ENCODE results near the gene MNAT1. TPM values are rescaled to one million over a fixed set of nuclear protein-coding genes. Genes with fewer than 3 reads are reported as not detected.
"Not testable (repeated sequence)": the region's sequence is repeated elsewhere in the genome, so short reads cannot be mapped to it uniquely, and the experiment has no call there.

The MNAT1 gene
- total RNA-seq, 1 donor from 2014 or later: 75.4 TPM

DNA sequence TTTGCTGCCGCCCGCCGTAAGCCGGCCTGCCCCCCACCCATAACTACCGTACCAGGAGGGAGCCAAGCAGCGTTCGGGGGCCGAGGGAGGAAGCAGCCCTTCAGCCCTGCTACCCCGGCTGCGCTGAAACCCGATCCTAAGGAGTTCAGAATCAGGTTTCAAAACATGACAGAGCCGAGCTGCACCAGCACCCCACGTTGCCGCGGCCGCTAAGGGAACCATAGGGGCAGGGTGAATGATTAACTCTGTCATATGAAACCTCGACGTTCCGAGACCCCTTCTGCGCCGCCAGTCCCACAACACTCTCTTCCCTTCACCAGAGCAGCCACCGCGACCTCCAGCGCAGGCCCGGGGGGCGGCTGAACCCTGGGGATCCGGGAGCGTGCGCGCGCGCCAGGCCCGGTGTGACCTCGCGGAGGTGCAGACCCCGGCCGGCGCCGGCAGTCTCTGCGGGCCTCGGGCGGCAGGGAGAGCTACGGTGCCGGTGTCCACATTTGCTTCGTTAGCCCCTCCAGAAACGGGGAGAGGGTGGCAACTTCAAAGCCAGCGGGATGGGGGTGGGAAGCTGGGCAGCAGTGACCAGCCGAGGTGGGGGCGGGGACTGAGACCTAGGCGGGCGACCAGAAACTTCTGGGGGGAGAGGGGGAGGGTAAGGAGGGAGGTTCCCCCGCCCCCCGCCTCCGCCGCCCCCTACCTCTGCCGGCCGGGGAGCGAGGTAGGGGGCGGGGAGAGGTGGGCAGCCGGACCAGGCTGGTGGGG lies 12.0 kb upstream of the MNAT1 start:
- no peak for DNase-seq (ENCODE audit: low read depth)
- peak overlapping the region; percentile 83 for H3K4me3 ChIP-seq (ENCODE audit: low read depth, low read length)
- TF ChIP-seq, protein P1, sequence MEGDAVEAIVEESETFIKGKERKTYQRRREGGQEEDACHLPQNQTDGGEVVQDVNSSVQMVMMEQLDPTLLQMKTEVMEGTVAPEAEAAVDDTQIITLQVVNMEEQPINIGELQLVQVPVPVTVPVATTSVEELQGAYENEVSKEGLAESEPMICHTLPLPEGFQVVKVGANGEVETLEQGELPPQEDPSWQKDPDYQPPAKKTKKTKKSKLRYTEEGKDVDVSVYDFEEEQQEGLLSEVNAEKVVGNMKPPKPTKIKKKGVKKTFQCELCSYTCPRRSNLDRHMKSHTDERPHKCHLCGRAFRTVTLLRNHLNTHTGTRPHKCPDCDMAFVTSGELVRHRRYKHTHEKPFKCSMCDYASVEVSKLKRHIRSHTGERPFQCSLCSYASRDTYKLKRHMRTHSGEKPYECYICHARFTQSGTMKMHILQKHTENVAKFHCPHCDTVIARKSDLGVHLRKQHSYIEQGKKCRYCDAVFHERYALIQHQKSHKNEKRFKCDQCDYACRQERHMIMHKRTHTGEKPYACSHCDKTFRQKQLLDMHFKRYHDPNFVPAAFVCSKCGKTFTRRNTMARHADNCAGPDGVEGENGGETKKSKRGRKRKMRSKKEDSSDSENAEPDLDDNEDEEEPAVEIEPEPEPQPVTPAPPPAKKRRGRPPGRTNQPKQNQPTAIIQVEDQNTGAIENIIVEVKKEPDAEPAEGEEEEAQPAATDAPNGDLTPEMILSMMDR (conservative IDR thresholded peaks at IDR 0.05; ENCODE audit: low read depth, low read length): no peak

DNA sequence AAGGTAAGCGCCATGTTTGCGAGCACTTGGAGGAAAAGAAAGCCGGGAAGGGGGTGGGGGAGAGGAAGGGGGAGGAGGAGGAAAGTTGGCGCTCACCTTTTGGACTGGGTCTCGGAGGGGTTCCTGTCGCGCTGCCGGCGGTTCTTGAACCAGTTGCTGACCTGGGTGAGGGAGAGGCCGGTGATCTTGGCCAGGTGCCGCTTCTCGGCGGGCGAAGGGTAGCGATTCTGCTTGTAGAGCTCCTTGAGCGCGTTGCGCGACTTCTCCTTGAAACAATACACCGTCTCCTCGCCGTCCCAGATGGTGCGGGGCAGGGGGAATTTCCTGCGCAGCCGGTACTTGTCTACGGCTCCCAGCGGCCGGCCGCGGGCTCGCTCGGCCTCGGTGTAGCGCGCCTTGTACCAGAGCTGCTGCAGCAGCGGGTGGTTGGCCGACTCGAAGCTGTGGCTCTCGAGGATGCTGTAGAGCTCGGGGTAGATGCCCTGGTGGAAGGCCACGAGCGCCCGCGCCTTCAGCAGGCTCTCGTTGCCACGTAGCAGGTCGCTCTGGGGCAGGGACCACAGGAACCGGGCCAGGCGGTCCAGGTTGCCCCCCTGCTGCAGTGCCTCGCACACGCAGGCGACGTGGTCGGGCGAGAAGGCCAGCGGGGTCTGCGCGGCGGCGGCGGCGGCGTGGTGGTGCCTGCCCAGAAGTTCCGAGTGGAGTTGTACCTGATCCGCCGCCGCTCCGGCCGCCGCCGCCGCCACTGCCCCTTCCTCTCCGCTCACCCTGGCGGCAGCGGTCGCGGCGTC lies 11.2 kb upstream of the MNAT1 start:
- no peak for DNase-seq (ENCODE audit: low read depth)
- peak overlapping the region; percentile 83 for H3K4me3 ChIP-seq (ENCODE audit: low read depth, low read length)
- TF ChIP-seq, protein P1 (conservative IDR thresholded peaks at IDR 0.05; ENCODE audit: low read depth, low read length): no peak

DNA sequence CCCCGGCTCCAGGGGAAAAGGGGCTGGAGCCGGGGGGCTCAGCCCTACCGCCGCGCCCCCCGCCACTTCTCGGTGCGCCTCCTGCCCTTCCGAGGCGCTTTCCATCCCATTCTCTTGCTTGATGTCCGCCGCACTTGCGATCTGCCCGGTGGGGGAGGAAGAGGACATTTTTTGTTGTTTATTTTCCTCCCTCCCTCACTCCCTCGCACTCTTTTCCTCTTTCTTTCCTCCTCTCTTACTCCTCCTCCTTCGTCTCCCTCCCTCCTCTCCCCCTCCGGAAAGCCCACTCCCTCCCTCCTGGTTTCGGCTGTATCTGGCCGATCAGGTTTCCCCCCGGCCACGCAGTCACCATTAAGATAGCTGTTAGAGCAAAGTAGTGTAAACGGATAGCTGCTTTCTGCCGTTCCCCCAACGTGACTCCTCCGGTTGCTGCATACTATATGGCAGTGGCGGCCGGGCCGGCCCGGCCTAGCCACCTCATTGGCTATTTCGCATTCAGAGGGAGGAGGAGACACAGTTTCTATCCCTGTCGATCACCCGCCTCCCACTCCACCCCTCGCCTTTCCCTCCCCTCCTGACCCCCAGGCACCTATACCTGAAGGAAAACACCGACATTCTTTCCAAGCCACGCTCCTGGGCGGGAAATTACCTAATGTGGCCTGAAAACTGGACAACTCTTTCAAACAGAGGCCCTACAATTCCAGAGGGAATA lies 10.5 kb upstream of the MNAT1 start, which contains the start of gene SIX4:
Gene SIX4, minus strand, starts transcription at position 445 of the 712 bp plus-strand sequence. Its CDS starts 277 bp downstream, at position 168.
- H3K4me3 ChIP-seq (ENCODE audit: low read depth, low read length): peak within 1 kb of the TSS; percentile 83
- DNase-seq (ENCODE audit: low read depth): no peak
- TF ChIP-seq, protein P1 (conservative IDR thresholded peaks at IDR 0.05; ENCODE audit: low read depth, low read length): no peak

DNA sequence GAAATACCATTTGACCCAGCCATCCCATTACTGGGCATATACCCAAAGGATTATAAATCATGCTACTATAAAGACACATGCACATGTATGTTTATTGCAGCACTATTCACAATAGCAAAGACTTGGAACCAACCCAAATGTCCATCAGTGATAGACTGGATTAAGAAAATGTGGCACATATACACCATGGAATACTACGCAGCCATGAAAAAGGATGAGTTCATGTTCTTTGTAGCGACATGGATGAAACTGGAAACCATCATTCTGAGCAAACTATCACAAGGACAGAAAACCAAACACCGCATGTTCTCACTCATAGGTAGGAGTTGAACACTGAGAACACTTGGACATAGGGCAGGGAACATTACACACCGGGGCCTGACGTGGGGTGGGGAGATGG lies 3.3 kb upstream of the MNAT1 start:
- DNase-seq (ENCODE audit: low read depth); H3K4me3 ChIP-seq (ENCODE audit: low read depth, low read length): not testable (repeated sequence)

DNA sequence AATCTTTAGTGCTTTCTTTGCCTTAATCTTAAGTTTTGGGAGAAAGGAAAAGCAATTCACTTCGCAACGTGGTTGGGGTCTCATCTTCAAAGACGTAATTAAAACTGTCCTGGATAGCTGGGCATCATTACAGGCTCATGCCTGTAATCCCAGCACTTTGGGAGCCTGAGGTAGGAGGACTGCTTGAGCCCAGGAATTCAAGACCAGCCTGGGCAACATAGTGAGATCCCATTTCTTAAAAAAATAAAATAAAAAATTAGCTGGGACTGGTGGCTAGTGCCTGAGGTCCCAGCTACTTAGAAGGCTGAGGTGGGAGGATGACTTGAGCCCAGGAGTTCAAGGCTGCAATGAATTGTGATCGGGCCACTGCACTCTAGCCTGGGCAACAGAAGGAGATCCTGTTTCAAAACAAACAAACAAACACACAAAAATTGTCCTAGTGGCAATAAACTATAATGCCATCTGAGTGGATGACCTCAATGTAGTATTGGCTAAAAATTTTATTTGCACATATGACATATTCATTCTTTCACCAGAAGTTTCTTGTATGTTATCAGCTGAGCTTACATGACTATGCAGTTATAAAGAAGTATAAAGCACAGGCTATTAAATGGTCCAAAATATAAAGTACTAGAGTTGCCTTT lies 1.6 kb upstream of the MNAT1 start:
- DNase-seq (ENCODE audit: low read depth): no peak
- H3K4me3 ChIP-seq (ENCODE audit: low read depth, low read length): no peak overlapping the region
- TF ChIP-seq, protein P1 (conservative IDR thresholded peaks at IDR 0.05; ENCODE audit: low read depth, low read length): no peak

DNA sequence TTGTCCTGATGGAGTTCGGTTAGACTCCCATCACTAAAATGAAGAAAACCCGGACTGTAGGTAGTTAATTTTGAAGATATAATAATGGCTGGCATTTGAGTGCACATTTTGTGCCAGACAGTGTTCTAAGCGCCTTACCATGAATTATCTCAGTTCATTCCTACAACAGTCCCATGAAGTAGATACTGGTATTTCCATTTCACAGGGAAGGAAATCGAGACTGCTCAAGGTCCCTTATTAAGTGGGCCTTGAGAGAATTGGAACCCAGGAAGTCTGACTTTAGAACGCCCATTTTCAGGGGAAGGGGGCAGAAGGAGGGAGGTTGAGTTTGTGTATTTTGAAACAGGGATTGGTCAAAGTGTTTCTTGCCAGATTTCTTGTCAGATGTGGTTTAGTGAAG lies 855 bp downstream of the MNAT1 start:
- no peak for DNase-seq (ENCODE audit: low read depth)
- TF ChIP-seq, protein P1 (conservative IDR thresholded peaks at IDR 0.05; ENCODE audit: low read depth, low read length): no peak
- H3K4me3 ChIP-seq (ENCODE audit: low read depth, low read length): peak overlapping the region; percentile 96

Data from epithelial cell of proximal tubule (primary cell).